HG03565 (cell line): ENCODE data around the gene INTS15.
"Not testable (repeated sequence)": the region's sequence is repeated elsewhere in the genome, so short reads cannot be mapped to it uniquely, and the experiment has no call there.

Experiments
- ATAC-seq: cut with Tn5 transposase; IDR thresholded peaks from one replicate; pipeline ENCODE4 v1.9.1; 2021; ENCODE audit warnings: mild to moderate bottlenecking, moderate library complexity; ENCODE audit not compliant: unreplicated experiment

The INTS15 gene

GRCh38 chr7:6616854-6617643 lies 27.2 kb downstream of the INTS15 start:
- no peak for ATAC-seq

GRCh38 chr7:6618621-6619020 lies 28.8 kb downstream of the INTS15 start:
- ATAC-seq, result no peak

GRCh38 chr7:6619961-6620360 lies 30.1 kb downstream of the INTS15 start:
- no peak for ATAC-seq

- no peak for ATAC-seq
Observed at GRCh38 chr7:6621195-6622133, 31.6 kb downstream of the INTS15 start.

- ATAC-seq, result no peak
Observed at GRCh38 chr7:6622134-6622710, 32.4 kb downstream of the INTS15 start.

- no peak for ATAC-seq
Observed at GRCh38 chr7:6623589-6624245, 33.9 kb downstream of the INTS15 start.

GRCh38 chr7:6624246-6624611 lies 34.4 kb downstream of the INTS15 start:
- ATAC-seq, result no peak

- no peak for ATAC-seq
Observed at GRCh38 chr7:6628045-6628444, 38.2 kb downstream of the INTS15 start.

- ATAC-seq, result no peak
Observed at GRCh38 chr7:6630007-6630849, 40.4 kb downstream of the INTS15 start.

GRCh38 chr7:6631605-6632004 lies 41.8 kb downstream of the INTS15 start:
- ATAC-seq, result no peak

- no peak for ATAC-seq
Observed at GRCh38 chr7:6634021-6634420, 44.2 kb downstream of the INTS15 start.

- not testable (repeated sequence) for ATAC-seq
Observed at GRCh38 chr7:6634971-6635370, 45.1 kb downstream of the INTS15 start.

GRCh38 chr7:6636741-6637543 lies 47.1 kb downstream of the INTS15 start, which contains the start of gene ZNF316:
Gene ZNF316 (plus strand): TSS chr7:6637318. CDS start chr7:6642410, 5,092 bp downstream.
- peak; percentile 52 for ATAC-seq

- peak; percentile 73 for ATAC-seq
Observed at GRCh38 chr7:6637544-6638229, 47.9 kb downstream of the INTS15 start.

GRCh38 chr7:6639032-6639431 lies 49.2 kb downstream of the INTS15 start:
- no peak for ATAC-seq

GRCh38 chr7:6639627-6640026 lies 49.8 kb downstream of the INTS15 start:
- no peak for ATAC-seq

- ATAC-seq, result no peak
Observed at GRCh38 chr7:6640246-6640721, 50.5 kb downstream of the INTS15 start.

GRCh38 chr7:6641305-6642035 lies 51.6 kb downstream of the INTS15 start:
- no peak for ATAC-seq
